Astrocyte of the spinal cord (primary cell): ENCODE data around the gene HNRNPUL2.

Experiments used
- DNase-seq: peaks from one replicate; pipeline ENCODE4 v3.0.0; 2011; ENCODE audit warnings: low read depth, low spot score
- H3K4me3 ChIP-seq: 2 replicates; pipeline ENCODE4 v1.5.1; 2011; ENCODE audit warnings: low read depth, mild to moderate bottlenecking, low read length, moderate library complexity
- CTCF ChIP-seq: IDR thresholded peaks from 2 replicates; pipeline ENCODE4 v1.5.1; 2012; ENCODE audit warnings: low read depth, mild to moderate bottlenecking, low read length, inconsistent platforms
- in situ Hi-C: cut with HindIII; loops from 2 replicates; pipeline ENCODE4 v1.10.0; 2017; ENCODE audit warnings: low sequenced_read_pairs

Gene HNRNPUL2

GRCh38 chr11:62667460-62667859, 59.8 kb downstream of the HNRNPUL2 start:
- in situ Hi-C loops: no loop called here

GRCh38 chr11:62666259-62666926, 60.9 kb downstream of the HNRNPUL2 start:
- no peak for DNase-seq
- peak overlapping the region; percentile 95 for H3K4me3 ChIP-seq
- in situ Hi-C loops: no loop called here
- no peak for TF ChIP-seq CTCF

More at GRCh38 chr11:62667460-62667859, 59.8 kb downstream of the HNRNPUL2 start:
- DNase-seq: no peak
- H3K4me3 ChIP-seq: no peak overlapping the region
- no peak for TF ChIP-seq CTCF

- TF ChIP-seq CTCF: peak; percentile 3
- H3K4me3 ChIP-seq: peak overlapping the region; percentile 95
- in situ Hi-C loops: no loop called here
- peak; percentile 77 for DNase-seq
Measured at GRCh38 chr11:62665599-62666258, 61.5 kb downstream of the HNRNPUL2 start.

GRCh38 chr11:62665075-62665598, 62.1 kb downstream of the HNRNPUL2 start, which contains the start of the genes C11orf98 and CSKMT:
Gene C11orf98, minus strand, starts transcription at chr11:62665210. Its CDS starts 41 bp downstream, at chr11:62665169.
Gene CSKMT, plus strand, starts transcription at chr11:62665312. Its CDS starts 568 bp downstream, at chr11:62665880.
- no peak for TF ChIP-seq CTCF
- in situ Hi-C loops: no loop called here

GRCh38 chr11:62664405-62665074, 62.7 kb downstream of the HNRNPUL2 start:
- in situ Hi-C loops: no loop called here
- no peak for DNase-seq
- no peak for TF ChIP-seq CTCF
- H3K4me3 ChIP-seq: peak overlapping the region; percentile 95

More at GRCh38 chr11:62665075-62665598, 62.1 kb downstream of the HNRNPUL2 start, which contains the start of the genes C11orf98 and CSKMT:
- H3K4me3 ChIP-seq: peak within 1 kb of the TSS; percentile 95
- peak; percentile 95 for DNase-seq
